ENCODE results near the gene OGFOD3. TPM values are rescaled to one million over a fixed set of nuclear protein-coding genes. Genes with fewer than 3 reads are reported as not detected.

OGFOD3 gene
- total and polyA plus RNA-seq, 9 of the 15 experiments (the other 6 are each of a cell fraction or from before 2014, with no cell fraction given) = 0.69 to 44.7 (median 18.9) TPM

GRCh38 chr17:82394278-82394677 lies 24.1 kb downstream of the OGFOD3 start:
- H3K27ac ChIP-seq (ENCODE audit: extremely low read depth, low read depth, low read length) = no peak overlapping the region
- ChIA-PET POLR2A (no interaction called here), CTCF (ENCODE audit: low intra/inter-chr PET ratio) (no interaction called here)
- no TSS peak for BruUV-seq (replicated peaks)
- peak overlapping the region in 1 of 2 experiments; percentile 48; a peak in 1 of 4 replicates for H3K9ac ChIP-seq (ENCODE audit: insufficient read depth in 1 of 2, low read depth in 2 of 2, low read length in 2 of 2)
- ATAC-seq = no peak
- H3K79me2 ChIP-seq (ENCODE audit: control insufficient read depth, insufficient read depth, low read length) = no peaks in the 10 kb centered on the region
- 90% methylated on average over 12 of the region's 12 CpGs for WGBS (ENCODE audit: insufficient coverage, low coverage, missing lambda C conversion rate)
- no peak for DNase-seq (ENCODE audit: extremely low read depth in 1 of 4, low spot score in 3 of 4)
- FAIRE-seq = no peak
- H2AFZ ChIP-seq (ENCODE audit: low read depth, low read length) = no peak overlapping the region
- H3K9me3 ChIP-seq (replicated peaks; ENCODE audit: control insufficient read depth, insufficient read depth, low read depth, low read length) = no peaks in the 10 kb centered on the region
- no peak overlapping the region for H3K4me2 ChIP-seq (ENCODE audit: insufficient read depth, low read length)
- peaks cover 29% of the 10 kb centered on the region; the same call in 2 of the 3 replicates for H3K36me3 ChIP-seq (ENCODE audit: control insufficient read depth, insufficient read depth, low read length)
- no peak overlapping the region for H3K4me3 ChIP-seq
- intact Hi-C loops (cut with micrococcal nuclease) (no loop called here), in situ Hi-C loops (cut with MboI) (no loop called here)
- TF ChIP-seq CBX3 (IDR thresholded peaks at IDR 0.05; ENCODE audit: borderline replicate concordance in 1 of 2, low read length in 2 of 2) (no peak), ZNF655 (CRISPR knock-in tag; IDR thresholded peaks at IDR 0.05) (no peak), POLR2H (tag; IDR thresholded peaks at IDR 0.05; ENCODE audit: low read depth) (no peak), HLTF (IDR thresholded peaks at IDR 0.05) (no peak), FOXA1 (IDR thresholded peaks at IDR 0.05; ENCODE audit: borderline replicate concordance) (no peak), SNRNP70 (optimal IDR thresholded peaks at IDR 0.05; ENCODE audit: low read depth, low read length) (no peak), SMAD4 (CRISPR knock-in tag; conservative IDR thresholded peaks at IDR 0.05) (no peak), CEBPG (CRISPR knock-in tag; IDR thresholded peaks at IDR 0.05) (no peak), CEBPG (tag; conservative IDR thresholded peaks at IDR 0.05 in 1 of 2, IDR thresholded peaks at IDR 0.05 in 1 of 2) (no peak), ZNF79 (CRISPR knock-in tag; IDR thresholded peaks at IDR 0.05; ENCODE audit: low read depth) (no peak), ZNF274 (IDR thresholded peaks at IDR 0.05; ENCODE audit: borderline replicate concordance, low read depth, low read length) (no peak), FOXO4 (CRISPR knock-in tag; IDR thresholded peaks at IDR 0.05) (no peak), KDM1A (IDR thresholded peaks at IDR 0.05) (no peak)
- H3K4me1 ChIP-seq (replicated peaks in 1 of 2; ENCODE audit: control insufficient read depth in 2 of 2, insufficient read depth in 2 of 2, low read length in 2 of 2) = peaks cover 0 to 26% of the 10 kb centered on the region in 2 experiments; a peak in 2 of 5 replicates
- no peaks in the 10 kb centered on the region for H3K27me3 ChIP-seq (ENCODE audit: control insufficient read depth in 2 of 2, insufficient read depth in 2 of 2, low read length in 2 of 2)
- H3K9me1 ChIP-seq (ENCODE audit: control insufficient read depth, insufficient read depth, low read length) = no peaks in the 10 kb centered on the region
- H4K20me1 ChIP-seq (replicated peaks; ENCODE audit: control insufficient read depth, insufficient read depth, low read length) = no peaks in the 10 kb centered on the region
